ENCODE data around the gene TEX13C.
"Not testable (repeated sequence)": the region's sequence is repeated elsewhere in the genome, so short reads cannot be mapped to it uniquely, and the experiment has no call there.

Gene TEX13C

DNA sequence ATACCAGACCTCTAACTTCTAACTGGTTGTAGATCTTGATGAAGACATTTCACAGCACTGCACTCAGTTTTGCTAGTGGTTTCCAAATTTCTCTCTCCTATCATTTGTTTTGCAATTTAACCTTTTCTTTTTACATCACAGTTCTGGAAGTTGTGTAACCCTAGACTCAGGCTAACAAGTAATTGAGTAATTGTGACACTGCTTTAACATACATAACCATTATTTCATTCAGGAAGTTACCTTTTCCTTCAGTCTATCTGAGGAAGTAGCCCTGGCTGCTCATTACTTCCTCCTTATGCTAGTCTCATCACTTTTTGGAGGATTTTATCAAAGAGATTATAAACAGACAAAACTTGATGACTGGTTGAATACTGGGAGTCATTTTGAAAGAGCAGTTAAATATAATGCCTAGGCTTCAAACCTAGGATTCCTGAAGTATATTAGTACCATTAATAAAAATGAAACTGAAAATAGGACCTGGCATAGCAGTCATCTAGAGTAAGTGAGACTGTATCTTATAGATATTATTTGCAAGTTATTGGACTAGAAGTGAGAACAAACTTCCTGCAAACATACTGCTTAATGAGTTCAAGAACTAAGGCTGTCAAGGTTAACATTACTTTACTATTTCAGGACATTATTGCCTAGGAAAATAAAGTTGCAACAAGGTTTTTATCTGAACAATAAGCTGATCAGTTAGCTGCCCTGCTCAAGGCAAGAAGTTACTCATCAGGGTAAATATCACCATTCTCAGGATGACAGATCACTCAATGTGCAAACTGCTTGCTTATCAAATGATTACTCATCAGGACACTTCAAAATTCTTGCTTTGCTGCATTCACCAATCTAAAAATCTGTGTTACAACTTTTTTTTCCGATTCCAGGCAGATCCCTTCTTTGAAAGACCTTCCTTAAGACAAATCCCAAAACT, 25.6 kb upstream of the TEX13C start:
- no peaks in the 10 kb centered on the region for H3K27me3 Mint-ChIP-seq (ENCODE audit: low read depth, poor library complexity)
- no peak overlapping the region for H3K27ac Mint-ChIP-seq
- no peaks in the 10 kb centered on the region for H3K36me3 Mint-ChIP-seq (ENCODE audit: low read depth)
- H3K9me3 Mint-ChIP-seq = no peaks in the 10 kb centered on the region
- no peak overlapping the region for H3K4me3 Mint-ChIP-seq
- TF ChIP-seq, protein P1, sequence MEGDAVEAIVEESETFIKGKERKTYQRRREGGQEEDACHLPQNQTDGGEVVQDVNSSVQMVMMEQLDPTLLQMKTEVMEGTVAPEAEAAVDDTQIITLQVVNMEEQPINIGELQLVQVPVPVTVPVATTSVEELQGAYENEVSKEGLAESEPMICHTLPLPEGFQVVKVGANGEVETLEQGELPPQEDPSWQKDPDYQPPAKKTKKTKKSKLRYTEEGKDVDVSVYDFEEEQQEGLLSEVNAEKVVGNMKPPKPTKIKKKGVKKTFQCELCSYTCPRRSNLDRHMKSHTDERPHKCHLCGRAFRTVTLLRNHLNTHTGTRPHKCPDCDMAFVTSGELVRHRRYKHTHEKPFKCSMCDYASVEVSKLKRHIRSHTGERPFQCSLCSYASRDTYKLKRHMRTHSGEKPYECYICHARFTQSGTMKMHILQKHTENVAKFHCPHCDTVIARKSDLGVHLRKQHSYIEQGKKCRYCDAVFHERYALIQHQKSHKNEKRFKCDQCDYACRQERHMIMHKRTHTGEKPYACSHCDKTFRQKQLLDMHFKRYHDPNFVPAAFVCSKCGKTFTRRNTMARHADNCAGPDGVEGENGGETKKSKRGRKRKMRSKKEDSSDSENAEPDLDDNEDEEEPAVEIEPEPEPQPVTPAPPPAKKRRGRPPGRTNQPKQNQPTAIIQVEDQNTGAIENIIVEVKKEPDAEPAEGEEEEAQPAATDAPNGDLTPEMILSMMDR (IDR thresholded peaks at IDR 0.05) = no peak
- H3K4me1 Mint-ChIP-seq = no peaks in the 10 kb centered on the region
- no peak for DNase-seq

DNA sequence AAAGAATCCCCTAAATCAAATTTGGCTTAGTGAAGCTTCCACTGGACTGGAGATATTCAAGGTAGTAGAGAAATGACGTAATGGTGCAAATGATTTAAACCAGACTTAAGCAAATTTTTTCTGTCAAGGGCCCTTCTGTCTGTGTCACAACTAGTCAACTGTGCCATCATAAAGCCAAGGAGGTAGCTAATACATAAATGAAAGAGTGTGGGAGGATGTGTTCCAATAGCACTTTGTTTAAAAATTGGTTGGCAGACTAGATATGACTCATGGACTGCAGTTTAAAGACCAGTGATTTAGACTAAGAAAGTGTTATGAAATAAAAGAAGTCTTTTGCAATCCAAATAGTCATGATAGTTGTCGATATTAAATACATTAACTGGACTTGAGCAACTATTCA, 24.3 kb upstream of the TEX13C start:
- no peaks in the 10 kb centered on the region for H3K9me3 Mint-ChIP-seq
- TF ChIP-seq, protein P1 (IDR thresholded peaks at IDR 0.05) = no peak

DNA sequence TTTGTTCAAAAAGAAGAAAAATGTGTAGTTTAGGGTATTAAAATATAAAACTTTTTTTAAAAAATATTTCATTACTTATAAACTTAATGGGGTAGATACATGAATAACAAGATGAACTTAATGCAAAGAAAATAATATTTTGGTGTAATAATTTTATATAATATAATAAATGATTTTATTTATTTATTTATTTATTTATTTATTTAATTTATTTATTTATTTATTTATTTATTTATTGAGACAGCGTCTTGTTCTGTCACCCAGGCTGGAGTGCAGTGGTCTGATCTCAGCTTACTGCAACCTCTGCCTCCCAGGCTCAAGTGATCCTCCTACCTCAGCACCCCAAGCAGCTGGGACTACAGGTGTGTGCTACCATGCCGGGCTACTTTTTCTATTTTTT, 20.8 kb upstream of the TEX13C start:
- TF ChIP-seq, protein P1 (IDR thresholded peaks at IDR 0.05) = no peak
- Mint-ChIP-seq H3K27me3 (ENCODE audit: low read depth, poor library complexity) (peaks cover 1% of the 10 kb centered on the region), H3K27ac (no peak overlapping the region), H3K4me1 (no peaks in the 10 kb centered on the region), H3K4me3 (no peak overlapping the region), H3K36me3 (ENCODE audit: low read depth) (no peaks in the 10 kb centered on the region), H3K9me3 (no peaks in the 10 kb centered on the region)
- DNase-seq = no peak

More for the DNA sequence above, 24.3 kb upstream of the TEX13C start:
- no peak overlapping the region for H3K27ac Mint-ChIP-seq
- DNase-seq = no peak
- no peaks in the 10 kb centered on the region for H3K36me3 Mint-ChIP-seq (ENCODE audit: low read depth)
- no peak overlapping the region for H3K4me3 Mint-ChIP-seq
- no peaks in the 10 kb centered on the region for H3K27me3 Mint-ChIP-seq (ENCODE audit: low read depth, poor library complexity)
- no peaks in the 10 kb centered on the region for H3K4me1 Mint-ChIP-seq

DNA sequence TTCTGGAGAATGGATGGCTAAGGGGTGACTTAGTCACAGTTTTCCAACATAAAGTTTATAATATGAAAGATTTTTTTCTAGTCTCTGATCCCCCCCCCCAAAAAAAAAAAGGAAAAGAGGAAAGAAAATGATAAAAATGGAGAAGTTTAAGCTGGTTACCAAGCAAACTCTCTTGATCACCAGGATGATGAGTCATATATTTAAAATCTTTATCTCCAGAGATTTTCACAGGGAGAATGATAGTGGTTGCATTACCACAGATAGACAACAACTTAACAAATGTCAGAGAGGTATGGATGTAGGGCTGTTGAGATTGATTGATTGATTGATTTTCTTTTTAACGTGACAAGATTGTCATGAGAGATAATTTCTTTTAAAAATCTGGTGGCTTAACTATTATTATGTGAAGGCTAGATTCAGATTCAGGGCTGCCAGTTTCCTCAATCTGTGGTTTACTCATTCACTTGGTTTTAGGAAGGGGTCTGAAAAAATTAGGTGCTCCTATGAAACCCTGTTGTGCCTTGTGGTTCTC, 13.3 kb upstream of the TEX13C start:
- no peak for DNase-seq
- TF ChIP-seq, protein P1 (IDR thresholded peaks at IDR 0.05) = no peak
- Mint-ChIP-seq H3K27ac (no peak overlapping the region), H3K9me3 (peaks cover 12% of the 10 kb centered on the region), H3K4me1 (no peaks in the 10 kb centered on the region), H3K36me3 (ENCODE audit: low read depth) (no peaks in the 10 kb centered on the region), H3K4me3 (no peak overlapping the region), H3K27me3 (ENCODE audit: low read depth, poor library complexity) (peaks cover 4% of the 10 kb centered on the region)

DNA sequence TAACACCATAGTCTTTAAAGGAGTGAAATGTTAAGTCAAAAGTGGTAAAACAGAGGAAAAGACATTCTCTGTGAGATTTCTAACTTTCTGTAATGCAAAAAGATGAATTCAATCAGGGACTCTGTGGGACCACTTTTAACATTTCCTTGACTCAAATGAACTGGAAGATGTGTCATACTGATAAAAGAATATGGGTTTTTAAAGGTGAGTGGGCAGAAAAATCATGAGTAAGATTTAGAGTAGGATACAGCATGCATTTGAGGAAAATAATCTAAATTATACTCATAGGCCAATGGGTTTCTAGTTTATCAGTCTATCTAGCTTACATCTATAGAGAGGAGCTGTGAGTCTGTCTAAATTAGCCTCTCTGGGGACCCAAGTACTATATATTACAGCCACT, 11.0 kb upstream of the TEX13C start:
- Mint-ChIP-seq H3K27me3 (ENCODE audit: low read depth, poor library complexity) (peaks cover 4% of the 10 kb centered on the region), H3K36me3 (ENCODE audit: low read depth) (no peaks in the 10 kb centered on the region), H3K4me3 (no peak overlapping the region), H3K9me3 (peaks cover 29% of the 10 kb centered on the region), H3K27ac (no peak overlapping the region), H3K4me1 (no peaks in the 10 kb centered on the region)
- TF ChIP-seq, protein P1 (IDR thresholded peaks at IDR 0.05) = no peak
- DNase-seq = no peak

DNA sequence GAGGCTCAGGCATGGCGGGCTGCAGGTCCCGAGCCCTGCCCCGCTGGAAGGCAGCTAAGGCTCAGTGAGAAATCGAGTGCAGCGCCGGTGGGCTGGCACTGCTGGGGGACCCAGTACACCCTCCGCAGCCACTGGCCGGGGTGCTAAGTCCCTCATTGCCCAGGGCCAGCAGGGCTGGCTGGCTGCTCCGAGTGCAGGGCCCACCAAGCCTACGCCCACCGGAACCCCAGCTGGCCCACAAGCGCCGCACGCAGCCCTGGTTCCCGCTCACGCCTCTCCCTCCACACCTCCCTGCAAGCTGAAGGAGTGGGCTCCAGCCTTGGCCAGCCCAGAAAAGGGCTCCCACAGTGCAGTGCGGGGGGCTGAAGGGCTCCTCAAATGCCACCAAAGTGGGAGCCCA, 505 bp upstream of the TEX13C start:
- H3K4me1 Mint-ChIP-seq; H3K4me3 Mint-ChIP-seq; H3K27me3 Mint-ChIP-seq (ENCODE audit: low read depth, poor library complexity); H3K36me3 Mint-ChIP-seq (ENCODE audit: low read depth); H3K27ac Mint-ChIP-seq; DNase-seq: not testable (repeated sequence)
- H3K9me3 Mint-ChIP-seq = peaks cover 13% of the 10 kb centered on the region

Measured in nephron progenitor cell (in vitro differentiated cells).